ENCODE measurements around the gene SYCP1.
"Not testable (repeated sequence)": the region's sequence is repeated elsewhere in the genome, so short reads cannot be mapped to it uniquely, and the experiment has no call there.

The SYCP1 gene

GRCh38 chr1:114979278-114979891 lies 124.7 kb downstream of the SYCP1 start:
- peak; percentile 31 for DNase-seq (ENCODE audit: low spot score)

GRCh38 chr1:114982251-114982650 lies 127.6 kb downstream of the SYCP1 start:
- no peak for DNase-seq (ENCODE audit: low spot score)

GRCh38 chr1:114986286-114986685 lies 131.6 kb downstream of the SYCP1 start:
- DNase-seq (ENCODE audit: low spot score): no peak

GRCh38 chr1:114988095-114988494 lies 133.4 kb downstream of the SYCP1 start:
- no peak for DNase-seq (ENCODE audit: low spot score)

GRCh38 chr1:114997510-114998289 lies 143.0 kb downstream of the SYCP1 start:
- DNase-seq (ENCODE audit: low spot score): no peak

- DNase-seq (ENCODE audit: low spot score): no peak
These were observed 151.5 kb downstream of the SYCP1 start for GRCh38 chr1:115006191-115006590.

- no peak for DNase-seq (ENCODE audit: low spot score)
These were observed 157.3 kb downstream of the SYCP1 start for GRCh38 chr1:115012006-115012405.

GRCh38 chr1:115012434-115012833 lies 157.8 kb downstream of the SYCP1 start:
- no peak for DNase-seq (ENCODE audit: low spot score)

- DNase-seq (ENCODE audit: low spot score): no peak
These were observed 159.1 kb downstream of the SYCP1 start for GRCh38 chr1:115013792-115014191.

- not testable (repeated sequence) for DNase-seq (ENCODE audit: low spot score)
These were observed 164.9 kb downstream of the SYCP1 start for GRCh38 chr1:115019549-115019948.

GRCh38 chr1:115021145-115021544 lies 166.5 kb downstream of the SYCP1 start:
- no peak for DNase-seq (ENCODE audit: low spot score)

- no peak for DNase-seq (ENCODE audit: low spot score)
These were observed 168.9 kb downstream of the SYCP1 start for GRCh38 chr1:115023593-115023992.

GRCh38 chr1:115029526-115029925 lies 174.9 kb downstream of the SYCP1 start, which contains the start of gene TSHB:
Gene TSHB (plus strand): TSS chr1:115029826. CDS start chr1:115033363, 3,537 bp downstream.
- DNase-seq (ENCODE audit: low spot score): no peak

- DNase-seq (ENCODE audit: low spot score): no peak
These were observed 176.9 kb downstream of the SYCP1 start for GRCh38 chr1:115031595-115031994.

- no peak for DNase-seq (ENCODE audit: low spot score)
These were observed 181.0 kb downstream of the SYCP1 start for GRCh38 chr1:115035652-115036051.

- DNase-seq (ENCODE audit: low spot score): no peak
These were observed 182.3 kb downstream of the SYCP1 start for GRCh38 chr1:115036814-115037507.

- no peak for DNase-seq (ENCODE audit: low spot score)
These were observed 185.8 kb downstream of the SYCP1 start for GRCh38 chr1:115040501-115040900.

GRCh38 chr1:115041654-115042053 lies 187.0 kb downstream of the SYCP1 start:
- no peak for DNase-seq (ENCODE audit: low spot score)

Data from kidney capillary endothelial cell (primary cell).